GM10847 (cell line): ENCODE data around the gene CARD10.

Source experiments
- POLR2A ChIP-seq: IDR thresholded peaks from 2 replicates; pipeline ENCODE4 v1.6.1; 2011; ENCODE audit not compliant: insufficient read length; ENCODE audit errors: extremely low read depth

Gene CARD10

GRCh38 chr22:37560608-37561211 is 41.5 kb upstream of the CARD10 start:
- no peak for TF ChIP-seq POLR2A

DNA sequence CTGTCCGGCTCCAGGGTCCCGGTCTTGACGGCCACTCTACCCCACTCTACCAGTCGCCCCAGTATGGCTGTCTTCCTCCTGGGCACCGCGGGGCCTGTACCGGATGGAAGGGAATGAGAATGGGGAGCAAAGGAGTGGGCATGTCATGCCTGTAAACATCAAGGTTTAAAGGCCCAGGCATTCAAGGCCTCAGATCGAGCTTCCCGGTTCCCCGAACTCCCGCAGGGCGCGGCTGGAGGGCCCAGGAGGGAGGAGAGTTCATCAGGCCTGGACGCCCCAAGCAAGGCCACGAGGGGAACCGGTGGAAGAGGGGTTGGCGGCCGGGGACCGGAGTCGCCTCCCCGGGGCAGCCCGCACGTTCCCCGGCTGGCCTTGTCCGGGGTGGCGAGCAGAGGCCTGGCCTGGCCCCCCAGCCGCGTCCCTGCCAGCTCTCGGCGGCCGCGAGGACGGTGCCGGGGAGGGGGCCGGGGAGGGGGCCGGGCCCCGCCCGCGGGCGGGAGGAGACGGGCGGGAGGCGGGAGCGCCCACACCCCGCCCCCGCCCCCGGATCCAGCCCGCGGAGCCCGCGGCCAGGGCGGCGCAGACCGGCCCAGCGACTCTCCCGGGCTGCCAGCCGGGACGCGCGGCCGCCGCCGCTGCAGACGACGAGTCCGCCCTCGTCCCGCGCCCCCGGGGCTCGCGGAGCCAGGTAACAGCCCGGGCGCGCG is 40.8 kb upstream of the CARD10 start, which contains the start of gene CDC42EP1:
Gene CDC42EP1, plus strand, starts transcription at position 580 of the 707 bp plus-strand sequence. CDS start 5,870 bp downstream, outside the sequence.
- TF ChIP-seq POLR2A = no peak

DNA sequence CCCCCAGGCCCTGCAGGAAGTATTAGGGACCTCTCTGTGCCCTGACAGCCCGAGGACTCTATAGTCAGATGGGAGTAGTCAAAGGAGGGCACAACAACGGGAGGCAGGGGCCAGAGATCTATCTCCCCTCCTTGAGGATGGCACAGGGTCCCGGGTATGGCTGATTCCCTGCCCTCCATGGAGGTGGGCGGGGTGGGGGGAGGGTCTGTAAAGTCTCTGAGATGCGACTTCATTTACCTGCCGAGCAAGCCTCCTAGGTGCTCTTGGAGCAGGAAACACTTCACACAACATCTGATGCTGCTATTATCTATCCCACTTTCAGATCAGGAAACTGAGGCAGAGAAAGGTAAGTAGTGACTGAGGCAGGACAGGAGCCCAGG is 40.3 kb upstream of the CARD10 start:
- TF ChIP-seq POLR2A = no peak

- TF ChIP-seq POLR2A = no peak
Observed at GRCh38 chr22:37558815-37559214, 39.6 kb upstream of the CARD10 start.

DNA sequence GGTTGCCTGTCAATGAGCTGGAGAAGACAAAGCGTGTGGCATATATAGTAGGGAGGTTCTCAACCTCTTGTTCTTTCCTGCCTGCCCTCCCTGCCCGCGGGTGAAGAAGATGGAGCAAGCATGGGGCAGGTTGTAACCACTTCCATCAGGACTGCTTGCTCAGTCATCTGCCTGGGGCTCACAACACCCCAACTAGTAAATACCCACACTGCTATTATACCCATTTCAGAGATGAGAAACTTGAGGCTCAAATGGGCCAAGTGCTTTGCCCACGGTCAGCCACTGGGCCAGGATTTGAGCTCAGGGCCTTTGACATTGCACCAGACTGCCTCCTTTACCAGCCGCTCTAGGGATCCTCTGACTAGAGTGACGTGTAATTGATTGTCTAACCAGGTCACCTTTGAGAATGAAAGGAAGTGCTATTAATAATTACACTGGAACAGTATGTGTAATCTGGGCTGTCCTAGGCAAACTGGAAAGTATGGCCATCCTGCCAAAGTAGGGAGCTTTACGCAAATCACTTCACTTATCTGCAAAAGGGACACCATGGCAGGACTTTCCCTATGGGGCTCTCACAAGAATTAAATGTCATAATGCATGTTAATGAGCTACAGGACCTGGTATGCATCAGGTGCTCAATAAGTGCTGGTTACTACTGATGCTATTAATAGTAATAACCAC is 38.2 kb upstream of the CARD10 start:
- TF ChIP-seq POLR2A = no peak

DNA sequence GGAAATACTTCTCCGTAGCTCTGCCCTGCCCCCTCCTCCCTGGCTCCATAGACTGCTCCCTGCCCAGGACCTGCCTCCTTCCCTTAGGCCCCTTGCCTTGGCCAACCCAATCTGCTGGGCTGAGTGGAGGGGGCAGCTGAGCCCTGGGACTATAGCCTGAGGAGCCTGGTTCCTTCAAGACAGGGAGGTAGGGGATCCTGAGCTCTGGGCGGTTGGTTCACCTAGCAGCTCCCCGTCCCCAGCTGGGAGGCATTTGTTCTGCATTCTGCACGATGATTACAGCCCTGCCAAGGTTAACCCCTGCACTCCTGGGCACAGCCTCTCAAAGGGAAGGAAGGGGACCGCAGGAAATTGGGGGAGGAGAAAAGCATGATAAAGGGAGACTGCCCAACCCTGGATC is 37.5 kb upstream of the CARD10 start:
- TF ChIP-seq POLR2A = no peak

DNA sequence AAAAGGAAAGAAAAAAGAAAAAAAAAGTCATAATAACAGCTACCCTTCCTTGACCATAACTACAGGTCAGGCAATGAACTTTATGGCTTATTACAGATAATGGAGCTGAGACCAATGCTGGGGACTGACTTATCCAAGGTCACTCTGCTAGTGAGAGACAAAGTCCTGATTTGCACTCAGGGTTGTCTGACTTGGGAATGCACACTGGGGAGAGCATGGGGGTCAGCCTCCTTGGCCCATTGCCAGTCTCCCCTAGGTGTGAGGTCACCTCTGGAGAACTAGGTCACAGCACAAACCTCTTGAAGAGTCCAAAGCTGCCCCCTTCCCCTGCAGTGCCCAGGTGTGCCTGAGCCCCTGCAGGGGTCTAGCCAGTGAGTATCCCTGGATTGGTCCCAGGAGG is 35.8 kb upstream of the CARD10 start:
- no peak for TF ChIP-seq POLR2A

DNA sequence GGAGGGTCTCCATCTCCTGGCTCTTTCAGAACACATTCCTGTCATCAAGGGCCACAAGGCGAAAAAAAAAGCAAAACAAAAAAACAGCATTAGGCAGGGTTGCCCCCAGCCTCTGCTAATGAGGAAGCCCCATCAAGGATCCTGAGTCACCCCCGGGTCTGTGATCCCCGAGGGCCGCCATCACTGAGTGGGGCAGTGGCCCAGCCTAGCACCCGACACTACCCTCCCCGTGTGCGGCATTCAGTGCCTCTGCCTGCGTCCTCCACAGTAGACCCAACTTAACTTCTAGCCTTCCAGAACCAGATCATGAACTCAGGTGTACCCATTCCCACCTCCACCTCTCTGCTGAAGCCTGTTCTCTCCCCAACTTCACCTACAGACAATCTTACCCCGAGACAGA is 34.5 kb upstream of the CARD10 start:
- TF ChIP-seq POLR2A = no peak

DNA sequence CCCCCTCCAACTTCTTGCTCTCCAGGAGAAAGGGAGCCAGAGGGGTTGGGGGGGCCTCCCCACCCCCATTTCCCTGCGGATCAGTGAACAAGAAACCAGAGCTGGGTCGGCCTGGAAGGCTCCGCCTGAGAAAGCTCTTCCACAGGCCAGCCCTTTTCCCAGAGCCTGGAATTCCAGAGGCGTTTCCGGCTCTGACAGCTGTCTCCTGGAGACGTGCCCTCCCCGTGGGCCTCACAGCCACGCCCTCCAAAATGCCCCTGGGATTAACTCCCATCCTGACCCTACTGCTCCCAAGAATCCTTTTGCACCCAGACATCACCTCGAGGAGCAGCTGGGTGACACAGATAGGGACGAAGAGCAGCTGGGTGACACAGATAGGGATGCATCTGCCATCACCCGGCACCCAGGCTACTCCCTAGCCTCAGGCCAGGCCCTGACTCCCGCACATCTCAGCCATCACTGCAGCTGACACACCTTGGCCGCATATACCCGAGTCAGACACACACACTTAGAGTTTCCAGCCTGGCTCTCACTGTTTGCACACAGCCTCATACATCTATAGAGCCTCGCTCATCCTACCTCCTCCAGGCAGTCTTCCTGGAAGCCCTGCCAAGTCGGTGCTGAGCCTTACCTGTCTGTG is 33.4 kb upstream of the CARD10 start:
- TF ChIP-seq POLR2A = no peak

GRCh38 chr22:37551981-37552380 is 32.8 kb upstream of the CARD10 start:
- TF ChIP-seq POLR2A = no peak

DNA sequence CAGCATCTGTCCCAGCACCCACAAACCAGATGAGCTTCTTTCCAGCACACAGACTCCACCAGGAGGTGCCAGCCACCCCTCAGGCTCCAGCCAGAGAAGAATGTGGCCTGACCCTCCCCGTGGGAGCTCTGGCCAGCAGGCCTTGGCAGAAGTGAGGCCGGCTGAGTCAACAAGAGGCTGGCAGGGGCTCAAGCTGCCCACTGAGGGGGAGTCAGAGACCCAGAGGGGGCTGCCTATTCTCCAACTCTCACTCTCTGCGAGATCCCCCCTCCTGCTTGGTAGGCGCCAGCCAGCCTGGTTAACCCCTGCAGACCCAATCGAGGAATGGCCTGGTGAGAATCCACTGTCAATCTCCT is 30.5 kb upstream of the CARD10 start:
- no peak for TF ChIP-seq POLR2A

DNA sequence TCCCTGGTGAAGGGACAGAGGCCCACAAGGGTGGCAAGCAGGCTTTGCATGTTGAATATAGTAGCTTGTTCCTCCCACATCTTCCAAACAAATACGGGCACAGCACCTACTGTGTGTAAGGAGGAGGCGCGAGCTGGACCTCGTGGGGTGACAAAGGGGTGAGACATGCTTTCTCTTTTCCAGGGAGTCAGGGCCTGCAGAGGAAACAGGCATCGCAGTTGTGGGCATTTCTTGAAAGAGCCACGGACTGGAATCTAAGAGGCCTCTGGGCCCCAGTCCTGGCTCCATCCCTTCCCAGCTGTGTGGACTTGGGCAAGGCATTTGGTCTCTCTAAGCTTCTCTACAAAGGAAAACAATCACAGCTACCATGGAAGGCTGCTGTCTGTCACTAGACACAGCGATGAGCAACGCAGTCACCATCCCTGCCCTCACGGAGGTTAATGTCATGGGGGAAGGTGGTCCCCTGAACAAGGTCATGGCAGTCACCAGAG is 28.1 kb upstream of the CARD10 start:
- no peak for TF ChIP-seq POLR2A

- TF ChIP-seq POLR2A = no peak
Observed at GRCh38 chr22:37546437-37547250, 27.4 kb upstream of the CARD10 start.

DNA sequence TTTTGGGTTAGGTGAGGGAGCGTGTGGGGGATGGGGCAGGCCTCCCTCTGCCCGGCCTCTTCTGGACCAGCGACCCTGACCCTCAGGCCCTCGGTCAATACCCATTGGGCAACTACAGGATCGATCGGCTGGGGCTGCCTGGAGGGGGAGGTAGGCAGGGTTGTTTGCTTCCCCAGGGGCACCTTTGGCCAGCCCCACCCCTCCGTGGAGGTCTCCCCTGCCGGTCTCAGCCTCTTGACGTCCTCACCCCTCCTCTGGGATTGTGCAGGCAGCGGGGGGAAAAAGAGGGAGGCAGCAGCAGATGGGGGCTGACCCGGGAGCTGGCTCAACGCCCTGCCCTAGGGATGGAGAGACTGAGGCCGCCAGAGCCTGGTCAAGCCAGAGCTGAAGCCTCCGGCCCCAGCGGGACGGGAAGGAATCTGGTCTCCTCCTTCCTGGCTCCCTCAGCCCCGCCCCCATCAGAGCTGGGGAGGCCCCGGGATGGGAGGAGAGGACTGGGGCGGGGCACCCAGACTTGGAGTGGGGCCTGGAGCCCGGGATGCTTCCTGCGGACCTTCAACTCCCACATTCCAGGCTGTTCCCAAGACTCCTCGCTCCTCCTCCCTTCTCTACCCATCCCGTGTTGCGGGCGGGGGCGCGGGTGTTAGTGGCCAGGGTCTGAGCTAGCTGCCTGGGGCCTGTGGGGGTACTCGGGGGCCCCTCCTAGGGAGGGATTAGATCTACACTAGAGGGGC is 26.7 kb upstream of the CARD10 start:
- TF ChIP-seq POLR2A = no peak
